Upper lobe of left lung (tissue), 6 donors: Measurements from ENCODE around the gene PLCB1. TPM values are rescaled to one million over a fixed set of nuclear protein-coding genes. Genes with fewer than 3 reads are reported as not detected.

Experiments
- ATAC-seq, 2 donors: fragments of 200-7000 bp; cut with Tn5 transposase; one replicate each; pipeline ENCODE4 v1.9.1; 2022; ENCODE audit warnings: mild to moderate bottlenecking in 2 of 2, moderate library complexity in 2 of 2; ENCODE audit not compliant: low FRiP score in 2 of 2
- DNase-seq, 2 donors: peaks; one replicate each; pipeline ENCODE4 v3.0.0-alpha.2; 2019 to 2020
- H3K27ac ChIP-seq, 4 donors: fragments of 200-600 bp; sonication (generic); one replicate each; pipeline ENCODE4 v1.5.1; 2016 to 2019
- H3K27me3 ChIP-seq, 4 donors: fragments of 200-600 bp; sonication (generic); one replicate each; pipeline ENCODE4 v1.5.1; 2017 to 2019
- H3K36me3 ChIP-seq, 4 donors: fragments of 200-600 bp; sonication (generic); one replicate each; pipeline ENCODE4 v1.5.1; 2016 to 2019
- H3K4me1 ChIP-seq, 4 donors: fragments of 200-600 bp; sonication (generic); one replicate each; pipeline ENCODE4 v1.5.1; 2018 to 2019
- H3K4me3 ChIP-seq, 4 donors: fragments of 200-600 bp; sonication (generic); one replicate each; pipeline ENCODE4 v1.5.1; 2017 to 2019; ENCODE audit warnings: mild to moderate bottlenecking in 2 of 4, moderate library complexity in 1 of 4
- H3K9me3 ChIP-seq, 4 donors: fragments of 200-600 bp; sonication (generic); one replicate each; pipeline ENCODE4 v1.5.1; 2018 to 2019
- EP300 ChIP-seq, 4 donors: sonication (generic); formaldehyde crosslinking; IDR thresholded peaks; one replicate each; pipeline ENCODE4 v1.5.1; 2017; ENCODE audit warnings: antibody characterized with exemption in 4 of 4, control low read depth in 2 of 4
- POLR2A ChIP-seq, 4 donors: fragments of 450-650 bp; IDR thresholded peaks; one replicate each; pipeline ENCODE4 v1.5.1; 2016 to 2017; ENCODE audit warnings: antibody characterized with exemption in 4 of 4, mild to moderate bottlenecking in 2 of 4
- POLR2AphosphoS5 ChIP-seq, 2 donors: sonication (generic); formaldehyde crosslinking; IDR thresholded peaks; one replicate each; pipeline ENCODE4 v1.5.1; 2017; ENCODE audit warnings: antibody characterized with exemption in 2 of 2
- WGBS, 2 donors: methylation state at CpG; one replicate each; pipeline ENCODE4 v1.1.5; 2017 to 2018; 5-methylcytosine and 5-hydroxymethylcytosine counted together
- total RNA-seq, 6 donors: library from RNA; depleted of rRNA in 4 of 6; stranded (reverse); fragments of >200 nt in 4 of 6; gene quantifications; one replicate each; pipeline versions ENCODE4 v1.1.0 to v1.2.1, GENCODE V29; 2016 to 2021
- TF ChIP-seq, protein P1 (sequence below), 6 experiments: fragments of 450-650 bp in 4 of 6; fragments of 200-600 bp in 2 of 6; sonication (generic) in 2 of 6; IDR thresholded peaks; one replicate each; pipeline ENCODE4 v1.5.1; 2016 to 2019; ENCODE audit warnings: antibody characterized with exemption in 6 of 6
- donor health status: DM: no; HTN: no; CAD: no; lungs with moderate emphysema.
- donor health status: DM: no; HTN: yes; CAD: no; lungs with severe emphysema.

PLCB1 gene
- total RNA-seq, 6 donors from 2014 or later = 4.8 to 26.2 (median 10.7) TPM

DNA sequence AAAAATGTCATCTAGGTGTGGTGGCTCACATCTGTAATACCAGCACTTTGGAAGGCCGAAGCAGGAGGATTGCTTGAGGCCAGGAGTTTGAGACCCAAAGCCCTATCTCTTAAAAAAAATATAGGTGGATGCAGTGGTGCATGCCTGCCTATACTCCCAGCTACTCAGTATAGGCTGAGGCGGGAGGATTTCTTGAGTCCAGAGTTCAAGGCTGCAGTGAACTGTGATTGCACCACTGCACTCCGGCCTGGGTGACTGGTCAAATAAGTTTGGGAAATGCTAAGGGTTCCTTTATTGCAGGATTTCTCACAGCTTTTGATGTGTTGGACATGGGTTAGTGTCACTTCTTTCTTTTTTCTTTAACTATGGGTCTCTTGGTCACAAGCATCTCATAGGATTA, 261.3 kb downstream of the PLCB1 start:
- TF ChIP-seq, protein P1, sequence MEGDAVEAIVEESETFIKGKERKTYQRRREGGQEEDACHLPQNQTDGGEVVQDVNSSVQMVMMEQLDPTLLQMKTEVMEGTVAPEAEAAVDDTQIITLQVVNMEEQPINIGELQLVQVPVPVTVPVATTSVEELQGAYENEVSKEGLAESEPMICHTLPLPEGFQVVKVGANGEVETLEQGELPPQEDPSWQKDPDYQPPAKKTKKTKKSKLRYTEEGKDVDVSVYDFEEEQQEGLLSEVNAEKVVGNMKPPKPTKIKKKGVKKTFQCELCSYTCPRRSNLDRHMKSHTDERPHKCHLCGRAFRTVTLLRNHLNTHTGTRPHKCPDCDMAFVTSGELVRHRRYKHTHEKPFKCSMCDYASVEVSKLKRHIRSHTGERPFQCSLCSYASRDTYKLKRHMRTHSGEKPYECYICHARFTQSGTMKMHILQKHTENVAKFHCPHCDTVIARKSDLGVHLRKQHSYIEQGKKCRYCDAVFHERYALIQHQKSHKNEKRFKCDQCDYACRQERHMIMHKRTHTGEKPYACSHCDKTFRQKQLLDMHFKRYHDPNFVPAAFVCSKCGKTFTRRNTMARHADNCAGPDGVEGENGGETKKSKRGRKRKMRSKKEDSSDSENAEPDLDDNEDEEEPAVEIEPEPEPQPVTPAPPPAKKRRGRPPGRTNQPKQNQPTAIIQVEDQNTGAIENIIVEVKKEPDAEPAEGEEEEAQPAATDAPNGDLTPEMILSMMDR (IDR thresholded peaks at IDR 0.05) = no peak
- TF ChIP-seq EP300 (IDR thresholded peaks at IDR 0.05) (no peak), POLR2AphosphoS5 (IDR thresholded peaks at IDR 0.05) (no peak), POLR2A (IDR thresholded peaks at IDR 0.05) (no peak)
- no peak for ATAC-seq
- WGBS, 2 donors = 80 to 85% methylated on average over 3 of the region's 3 CpGs
- no peak overlapping the region for H3K4me3 ChIP-seq
- H3K27me3 ChIP-seq = no peaks in the 10 kb centered on the region
- no peaks in the 10 kb centered on the region for H3K36me3 ChIP-seq
- peaks cover 0 to 1% (median 0%) of the 10 kb centered on the region in 4 donors for H3K4me1 ChIP-seq
- no peaks in the 10 kb centered on the region for H3K9me3 ChIP-seq
- no peak overlapping the region for H3K27ac ChIP-seq
- DNase-seq = no peak

DNA sequence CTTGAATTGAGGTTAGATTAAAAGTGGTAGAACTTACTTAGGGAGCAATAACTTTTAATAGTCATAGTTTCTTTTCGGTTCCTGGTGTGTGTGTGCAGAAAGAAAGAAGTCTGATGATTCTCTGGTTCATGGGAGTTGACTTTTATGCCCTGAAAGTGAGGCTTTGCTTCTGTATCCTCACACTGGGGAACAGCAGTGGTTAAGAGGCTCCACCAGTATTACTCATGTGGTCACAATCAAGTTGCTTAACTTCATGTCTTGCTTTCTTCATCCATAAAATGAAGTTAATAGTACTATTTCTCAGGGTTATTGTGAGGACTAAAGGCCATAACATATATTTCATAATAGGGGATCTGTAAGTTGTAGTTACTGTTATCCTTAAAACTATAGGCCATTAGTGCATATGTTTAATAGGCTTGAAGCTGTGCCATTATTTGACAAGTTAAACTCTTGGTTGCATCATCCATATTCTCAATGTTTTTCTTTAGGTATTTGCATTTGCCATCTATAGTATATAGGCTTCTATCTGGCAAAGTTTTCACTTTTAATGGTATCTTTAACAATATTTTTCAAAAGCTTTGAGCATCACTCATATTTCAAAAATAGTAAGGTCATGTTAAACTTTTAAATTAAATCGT, 262.4 kb downstream of the PLCB1 start:
- ATAC-seq (peak in 1 of 2 donors; percentile 78), DNase-seq (no peak)
- Histone ChIP-seq H3K4me3 (no peak overlapping the region), H3K9me3 (no peaks in the 10 kb centered on the region), H3K27me3 (no peaks in the 10 kb centered on the region), H3K36me3 (no peaks in the 10 kb centered on the region), H3K27ac (no peak overlapping the region), H3K4me1 (no peaks in the 10 kb centered on the region)
- TF ChIP-seq EP300 (IDR thresholded peaks at IDR 0.05) = no peak
- TF ChIP-seq, protein P1 (IDR thresholded peaks at IDR 0.05) = no peak
- no peak for TF ChIP-seq POLR2AphosphoS5 (IDR thresholded peaks at IDR 0.05)
- no peak for TF ChIP-seq POLR2A (IDR thresholded peaks at IDR 0.05)
- WGBS, 2 donors = 63 to 77% methylated on average over 2 of the region's 2 CpGs

DNA sequence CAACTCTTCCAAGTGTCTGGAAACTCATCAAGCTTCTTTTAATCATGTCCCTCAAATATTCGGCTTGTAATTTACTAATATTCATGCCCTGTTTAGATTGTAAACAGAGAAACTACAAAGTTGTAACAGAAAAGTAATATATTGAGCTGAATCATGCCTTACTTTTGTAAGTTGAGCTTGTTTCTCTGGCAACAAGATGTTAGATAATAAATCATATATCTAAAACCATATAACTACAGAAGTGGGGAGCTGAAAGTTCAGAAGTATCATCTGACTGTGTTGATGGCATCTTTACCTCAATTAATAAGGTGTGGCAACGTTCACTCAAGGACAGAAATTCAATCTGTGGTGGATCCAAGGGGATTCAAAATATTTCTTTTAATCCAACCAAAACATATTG, 263.9 kb downstream of the PLCB1 start:
- TF ChIP-seq POLR2AphosphoS5 (IDR thresholded peaks at IDR 0.05) (no peak), EP300 (IDR thresholded peaks at IDR 0.05) (no peak), POLR2A (IDR thresholded peaks at IDR 0.05) (no peak)
- TF ChIP-seq, protein P1 (IDR thresholded peaks at IDR 0.05) = no peak
- Histone ChIP-seq H3K4me1 (peaks cover 0 to 3% (median 0%) of the 10 kb centered on the region in 4 donors), H3K27ac (no peak overlapping the region), H3K4me3 (no peak overlapping the region), H3K36me3 (no peaks in the 10 kb centered on the region), H3K9me3 (no peaks in the 10 kb centered on the region), H3K27me3 (no peaks in the 10 kb centered on the region)
- ATAC-seq (no peak), DNase-seq (no peak)
- WGBS, 2 donors = 58 to 78% methylated on average over 2 of the region's 2 CpGs

DNA sequence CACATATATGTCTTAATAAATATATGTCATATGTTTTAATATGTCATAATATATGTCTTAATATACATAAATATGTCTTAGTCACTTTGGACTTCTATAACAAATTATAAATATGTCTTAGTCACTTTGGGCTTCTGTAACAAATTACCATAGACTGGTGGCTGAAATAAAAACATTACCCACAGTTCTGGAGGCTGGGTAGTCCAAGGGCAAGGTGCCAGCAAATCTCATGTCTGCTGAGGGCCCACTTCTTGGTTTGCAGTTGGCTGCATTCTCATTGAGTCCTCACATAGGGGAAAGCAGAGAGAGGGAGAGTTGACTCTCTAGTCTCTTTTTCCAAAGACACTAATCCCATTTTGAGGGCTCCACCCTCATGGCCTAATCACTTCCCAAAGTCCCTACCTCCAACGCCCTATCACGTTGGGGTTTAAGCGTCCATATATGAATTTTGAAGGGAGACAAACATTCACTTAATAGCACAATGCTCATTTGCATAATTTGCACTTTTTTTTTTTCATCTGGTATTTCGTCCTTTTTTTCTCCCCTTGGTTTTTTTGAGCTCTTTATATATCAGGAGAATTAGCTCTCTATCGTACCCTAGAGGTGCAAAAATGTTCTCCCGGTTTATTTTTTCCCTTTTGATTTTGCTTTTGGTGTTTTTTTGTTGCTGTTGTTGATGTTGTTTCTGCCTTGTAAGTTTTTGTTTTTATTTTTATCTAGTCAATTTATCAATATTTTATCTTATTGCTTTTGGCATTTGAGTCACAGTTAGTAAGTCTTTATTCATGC, 266.4 kb downstream of the PLCB1 start:
- TF ChIP-seq EP300 (IDR thresholded peaks at IDR 0.05) (no peak), POLR2A (IDR thresholded peaks at IDR 0.05) (no peak), POLR2AphosphoS5 (IDR thresholded peaks at IDR 0.05) (no peak)
- TF ChIP-seq, protein P1 (IDR thresholded peaks at IDR 0.05) = no peak
- no peaks in the 10 kb centered on the region for H3K36me3 ChIP-seq
- WGBS, 2 donors = 94 to 96% methylated on average over 6 of the region's 6 CpGs
- no peak overlapping the region for H3K27ac ChIP-seq
- no peaks in the 10 kb centered on the region for H3K27me3 ChIP-seq
- H3K9me3 ChIP-seq = no peaks in the 10 kb centered on the region
- DNase-seq (no peak), ATAC-seq (no peak)
- H3K4me1 ChIP-seq = peaks cover 0 to 3% (median 0%) of the 10 kb centered on the region in 4 donors
- no peak overlapping the region for H3K4me3 ChIP-seq
